ENCODE measurements around the gene GMNC. TPM values are rescaled to one million over a fixed set of nuclear protein-coding genes. Genes with fewer than 3 reads are reported as not detected.
A peak's percentile ranks its signal among the peaks of the same experiment; 100 is the strongest.
"Not testable (repeated sequence)": the region's sequence is repeated elsewhere in the genome, so short reads cannot be mapped to it uniquely, and the experiment has no call there.

GMNC gene, protein sequence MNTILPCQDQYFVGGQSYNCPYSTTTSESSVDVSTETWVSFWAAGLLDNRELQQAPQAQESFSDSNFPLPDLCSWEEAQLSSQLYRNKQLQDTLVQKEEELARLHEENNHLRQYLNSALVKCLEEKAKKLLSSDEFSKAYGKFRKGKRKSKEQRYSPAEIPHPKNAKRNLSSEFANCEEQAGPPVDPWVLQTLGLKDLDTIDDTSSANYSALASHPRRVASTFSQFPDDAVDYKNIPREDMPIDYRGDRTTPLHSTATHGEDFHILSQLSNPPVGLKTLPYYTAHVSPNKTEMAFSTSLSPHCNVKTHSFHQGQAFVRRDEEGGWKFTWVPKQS
- total RNA-seq = not detected in 2 replicates
- polyA plus RNA-seq (2012) = not detected

DNA sequence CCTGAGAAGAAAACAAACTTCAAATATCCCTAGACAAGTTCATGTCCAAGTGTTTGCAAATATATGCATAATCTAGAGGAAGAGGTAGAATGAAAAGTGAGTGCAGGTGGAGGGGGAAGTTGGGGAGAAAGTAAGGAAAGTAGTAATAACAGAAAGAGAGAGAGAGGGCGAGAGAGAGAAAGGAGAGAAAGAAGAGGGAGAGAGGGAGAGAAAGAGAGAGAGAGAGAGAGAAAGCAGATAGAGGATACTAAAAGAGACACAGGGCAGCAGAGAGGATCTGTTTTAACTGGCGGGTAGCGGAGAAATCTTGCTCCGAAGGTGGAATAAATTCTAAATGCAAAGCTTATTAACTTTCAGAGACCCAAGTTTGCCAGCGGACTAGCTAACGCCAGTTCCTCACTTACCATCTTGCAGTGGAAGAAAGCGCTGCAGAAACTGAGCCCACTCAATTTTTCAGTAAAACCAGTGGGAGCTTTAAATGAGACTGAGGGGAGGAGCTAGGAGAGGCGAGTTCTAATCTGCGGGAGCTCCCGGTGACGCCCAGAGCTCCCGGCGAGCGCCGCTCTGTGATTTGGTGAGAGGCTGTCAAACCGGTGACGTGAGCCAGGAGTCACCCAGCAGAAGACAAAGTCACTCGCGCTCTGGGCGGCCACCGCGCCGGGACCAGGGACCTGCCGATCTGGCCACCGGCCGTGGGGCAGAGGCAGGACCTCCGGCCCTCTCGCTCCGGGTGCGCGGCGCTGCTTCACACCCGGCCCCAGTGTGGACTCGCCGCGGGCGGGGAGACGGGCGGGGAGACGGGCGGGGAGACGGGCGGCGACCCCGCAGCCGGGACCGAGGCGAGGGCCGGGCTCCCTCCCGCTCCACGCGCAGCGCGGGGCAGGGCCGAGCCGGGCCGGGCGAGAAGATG lies at the start of gene GMNC:
GMNC (minus strand) TSS at position 486 of the 910 bp plus-strand sequence; CDS start at position 407, 79 bp downstream.
- peak; percentile 83 for DNase-seq (ENCODE audit: low read depth)

DNA sequence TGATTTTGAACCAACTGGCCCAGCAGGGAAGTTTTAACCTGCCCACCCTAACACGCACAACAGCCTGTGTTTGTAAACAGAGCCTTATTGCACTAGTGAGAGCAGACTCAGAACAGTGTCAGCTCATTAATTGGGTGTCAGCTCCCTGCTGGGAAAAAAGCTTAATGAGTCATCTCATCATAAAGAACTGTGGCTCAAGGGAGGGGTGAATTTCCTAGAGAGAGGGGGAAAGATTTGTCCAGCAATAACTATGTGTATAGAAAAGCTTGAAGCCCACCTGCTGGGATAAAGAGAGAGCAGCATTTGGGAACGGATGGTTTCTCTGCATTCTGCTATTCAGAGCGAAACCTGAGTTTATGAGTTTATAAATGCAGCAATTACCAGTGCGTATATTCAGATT lies 48.9 kb upstream of the GMNC start:
- no peak for DNase-seq (ENCODE audit: low read depth)

DNA sequence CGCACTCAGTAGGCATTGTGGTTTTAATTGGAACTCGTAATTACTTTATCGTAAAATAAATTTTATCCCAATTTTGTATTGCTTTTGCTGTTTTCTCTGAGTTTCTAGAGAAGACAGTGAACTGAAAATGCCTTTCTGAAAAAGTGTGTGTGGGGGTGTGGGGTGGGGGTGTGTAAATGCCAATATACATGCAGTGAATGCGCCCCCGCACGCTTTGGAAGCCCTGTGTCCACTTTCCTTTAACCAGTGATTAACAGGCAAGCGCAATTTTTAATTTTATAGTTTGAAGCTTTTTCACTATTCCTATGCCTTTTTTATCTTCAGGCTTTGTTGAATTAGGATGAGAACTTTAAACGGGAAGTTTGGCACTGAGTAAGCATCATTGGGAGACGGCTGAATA lies 47.4 kb upstream of the GMNC start:
- DNase-seq (ENCODE audit: low read depth) = no peak

DNA sequence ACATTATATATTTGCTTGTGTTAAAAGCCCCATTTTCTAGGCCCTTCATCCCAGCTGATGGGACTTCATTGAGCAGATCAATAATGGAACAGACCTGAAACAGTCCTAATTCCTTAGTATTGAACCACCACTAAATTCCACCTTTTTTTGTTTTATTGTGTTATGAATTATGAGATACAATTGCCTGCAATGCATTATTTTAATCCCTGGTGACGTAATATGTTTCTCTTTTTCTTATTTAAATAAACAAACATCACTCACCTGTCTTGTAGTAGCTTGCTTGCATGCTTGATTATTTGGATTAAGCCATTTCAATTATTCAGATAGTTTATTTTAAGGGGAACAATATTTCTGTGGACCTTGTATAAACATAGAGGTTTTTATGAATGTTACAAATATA lies 40.7 kb upstream of the GMNC start:
- DNase-seq (ENCODE audit: low read depth) = no peak

DNA sequence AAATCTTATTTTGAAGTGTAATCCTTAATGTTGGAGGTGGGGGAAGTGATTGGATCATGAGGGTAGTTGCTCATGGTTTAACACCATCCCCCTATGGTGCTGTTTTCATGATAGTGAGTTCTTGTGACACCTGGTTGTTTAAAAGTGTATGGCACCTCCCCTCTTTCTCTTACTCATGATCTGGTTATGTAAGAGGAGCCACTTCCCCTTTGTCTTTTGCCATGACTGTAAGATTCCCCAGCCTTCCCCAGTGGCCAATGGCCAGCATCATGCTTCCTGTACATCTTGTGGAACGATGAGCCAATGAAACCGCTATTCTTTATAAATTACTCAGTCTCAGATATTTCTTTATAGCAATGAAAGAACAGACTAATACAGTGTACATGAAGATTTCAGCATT lies 39.8 kb upstream of the GMNC start:
- no peak for DNase-seq (ENCODE audit: low read depth)

DNA sequence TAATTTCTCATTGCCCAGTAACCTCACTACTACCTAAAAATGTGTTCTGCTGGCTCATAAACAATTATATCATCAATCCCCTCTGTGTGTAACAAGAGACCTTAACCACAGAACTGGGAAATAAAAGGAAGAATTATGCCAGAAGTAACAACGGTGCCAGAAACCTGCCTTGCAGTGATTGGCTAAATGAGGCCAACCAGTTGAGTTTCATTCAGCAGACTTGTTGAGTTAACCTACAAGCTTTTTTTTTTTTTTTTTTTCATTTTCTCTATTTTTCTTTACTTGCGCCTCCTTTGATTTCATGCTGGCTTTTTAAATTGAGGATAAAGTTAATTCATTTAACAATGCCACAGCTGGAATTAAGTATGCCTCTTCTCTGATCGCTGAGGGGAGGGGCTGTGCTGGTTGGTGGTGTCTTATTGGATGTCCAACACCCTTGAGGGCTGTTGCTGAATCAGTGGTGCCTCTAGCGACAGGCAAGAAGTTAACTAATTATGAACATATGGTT lies 30.0 kb upstream of the GMNC start:
- peak; percentile 56 for DNase-seq (ENCODE audit: low read depth)

DNA sequence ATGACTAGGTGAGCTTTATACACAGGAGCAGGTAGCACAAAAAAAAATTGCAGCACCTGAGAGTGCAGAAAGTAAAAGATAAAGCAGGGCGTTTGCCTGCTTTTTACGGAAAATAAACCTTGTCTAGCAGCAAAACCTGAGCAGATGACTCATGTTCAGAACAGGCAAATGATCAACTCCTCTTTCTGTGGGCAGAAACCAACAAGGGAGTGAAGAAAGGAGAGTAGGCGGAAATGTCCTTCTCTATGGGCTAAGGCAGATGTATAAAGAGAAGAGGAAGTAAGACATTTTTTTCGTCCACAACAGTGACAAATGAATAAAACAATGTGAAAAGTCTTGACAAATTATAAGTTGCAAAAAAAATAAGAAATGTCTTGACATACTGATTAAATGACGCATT lies 24.5 kb upstream of the GMNC start:
- no peak for DNase-seq (ENCODE audit: low read depth)

DNA sequence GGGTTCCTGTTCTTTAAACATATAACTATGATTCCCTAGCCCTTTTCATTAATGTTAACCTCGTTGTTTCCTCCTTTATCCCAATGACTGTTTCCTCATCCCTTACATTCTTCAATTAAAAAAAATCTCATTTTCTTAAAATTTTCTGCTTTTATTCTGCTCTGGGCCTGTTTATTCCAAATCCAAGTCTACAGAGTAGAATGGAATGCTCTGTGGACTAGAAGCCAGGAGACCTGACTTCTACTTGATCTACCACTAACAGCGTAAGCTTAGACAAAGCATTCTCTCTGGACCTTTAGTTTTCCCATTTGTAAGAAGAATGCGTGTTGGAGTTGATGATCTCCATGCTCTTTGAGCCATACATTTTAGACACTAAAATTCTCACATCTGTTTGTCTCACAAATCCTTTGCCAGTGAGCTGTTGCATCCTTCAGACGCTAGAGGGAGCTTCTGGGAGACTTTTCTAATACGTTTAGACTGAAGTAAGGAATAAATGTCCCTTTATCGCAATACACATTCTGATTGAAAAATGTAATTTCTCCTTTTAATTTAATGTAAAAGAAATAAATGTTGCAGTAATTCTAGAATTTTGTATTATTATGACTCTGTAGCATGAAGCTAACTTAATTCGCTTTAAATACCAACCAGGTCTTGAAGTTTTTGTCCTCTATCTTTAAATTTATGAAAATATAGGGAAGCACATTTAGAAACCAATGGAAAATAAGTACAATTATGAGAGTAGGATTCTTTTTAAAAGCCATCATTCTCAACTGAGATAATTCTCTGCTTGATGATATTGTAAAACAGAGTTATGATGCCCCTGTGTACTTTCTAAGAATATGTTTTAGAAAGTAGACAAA lies 21.7 kb upstream of the GMNC start:
- DNase-seq (ENCODE audit: low read depth) = peak; percentile 82

DNA sequence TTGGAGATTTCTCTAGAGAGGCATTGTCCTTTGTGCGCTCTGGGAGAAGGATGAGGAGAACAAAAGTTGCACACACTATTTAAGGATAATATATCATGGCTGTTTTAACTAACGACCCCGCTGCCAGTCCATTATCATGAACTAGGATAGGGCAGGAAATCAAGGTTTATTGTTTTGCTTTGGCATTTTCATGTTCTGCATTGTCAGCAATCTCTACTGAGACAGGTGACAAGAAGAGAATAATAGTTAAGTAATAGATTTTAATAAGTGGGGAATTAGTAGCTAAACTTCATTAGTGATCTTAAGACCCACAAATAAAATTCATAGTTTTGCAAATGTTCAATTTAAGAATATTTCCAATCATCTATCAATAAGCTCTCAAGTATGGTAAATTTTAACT lies 20.6 kb upstream of the GMNC start:
- no peak for DNase-seq (ENCODE audit: low read depth)

DNA sequence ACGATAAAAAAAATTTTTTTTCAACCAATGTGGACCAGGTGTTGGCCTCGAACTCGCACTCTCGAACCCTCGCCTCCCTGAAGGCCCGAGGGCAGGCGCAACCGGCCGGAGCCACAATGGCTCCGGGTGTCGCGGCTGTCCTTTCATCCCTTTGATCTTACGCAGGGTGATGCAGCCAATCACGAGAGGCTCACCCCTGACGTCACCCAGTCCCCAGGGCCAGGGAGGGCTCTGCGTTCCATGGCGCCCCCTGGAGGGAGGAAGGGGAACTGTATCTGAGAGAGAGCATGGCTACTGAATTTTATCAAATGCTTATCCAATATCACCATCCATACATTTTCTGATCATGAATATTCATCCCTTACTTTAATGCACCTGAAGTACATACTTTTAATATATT lies 15.4 kb upstream of the GMNC start:
- no peak for DNase-seq (ENCODE audit: low read depth)

DNA sequence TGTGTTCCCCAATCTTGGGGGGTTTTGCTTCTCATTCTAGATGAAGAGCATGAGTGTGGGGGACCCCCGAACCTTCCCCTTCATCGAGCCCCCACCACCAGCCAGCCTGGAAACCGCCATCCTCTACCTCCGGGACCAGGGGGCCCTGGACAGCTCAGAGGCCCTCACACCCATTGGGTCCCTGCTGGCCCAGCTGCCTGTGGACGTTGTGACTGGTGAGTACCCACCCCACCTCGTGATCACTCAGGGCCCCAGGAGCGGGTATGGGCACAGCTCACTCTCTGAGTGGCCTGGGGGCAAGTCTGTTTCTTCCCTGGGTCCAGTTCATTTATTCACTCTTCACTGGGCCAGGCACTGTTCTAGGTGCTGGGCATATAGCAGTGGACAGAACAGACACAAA lies 13.9 kb upstream of the GMNC start:
- DNase-seq (ENCODE audit: low read depth) = not testable (repeated sequence)

DNA sequence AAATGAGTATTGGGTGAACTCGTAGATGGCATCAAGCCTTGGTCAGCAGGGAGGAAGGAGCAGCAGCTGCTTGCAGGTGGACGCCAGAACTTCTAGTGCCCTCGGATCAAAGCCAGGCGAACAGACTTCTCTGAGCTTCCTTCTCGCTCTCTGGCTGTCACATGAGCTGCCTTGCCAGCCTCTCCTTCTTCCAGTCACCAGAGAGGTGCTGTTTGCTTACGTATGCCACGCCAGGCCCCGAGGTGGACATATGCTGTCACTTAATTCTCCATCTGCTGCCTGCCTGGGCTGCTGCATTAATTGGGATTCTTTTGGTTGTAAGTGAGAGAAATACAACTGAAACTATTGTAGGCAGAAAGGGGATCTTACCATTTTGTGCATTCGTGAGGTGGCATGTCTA lies 12.6 kb upstream of the GMNC start:
- DNase-seq (ENCODE audit: low read depth) = not testable (repeated sequence)

DNA sequence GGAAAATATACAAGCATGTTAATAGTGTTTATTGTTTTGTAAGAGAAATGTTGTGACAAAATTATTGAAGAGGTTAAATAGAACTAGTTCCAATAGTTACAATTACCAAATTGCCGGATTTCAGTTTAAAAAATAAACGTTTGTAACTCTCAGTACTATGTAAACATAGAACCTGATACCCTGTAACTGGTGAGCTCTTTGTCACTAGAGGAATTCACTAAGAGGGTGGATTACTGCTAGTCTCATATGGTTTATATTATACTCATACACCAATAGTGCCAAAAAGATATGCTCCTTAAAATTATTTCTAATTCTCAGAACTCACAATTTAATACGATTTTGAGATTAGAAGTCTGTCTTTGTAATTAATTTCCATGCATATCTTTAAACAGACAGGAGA lies 7.6 kb upstream of the GMNC start:
- DNase-seq (ENCODE audit: low read depth) = no peak

DNA sequence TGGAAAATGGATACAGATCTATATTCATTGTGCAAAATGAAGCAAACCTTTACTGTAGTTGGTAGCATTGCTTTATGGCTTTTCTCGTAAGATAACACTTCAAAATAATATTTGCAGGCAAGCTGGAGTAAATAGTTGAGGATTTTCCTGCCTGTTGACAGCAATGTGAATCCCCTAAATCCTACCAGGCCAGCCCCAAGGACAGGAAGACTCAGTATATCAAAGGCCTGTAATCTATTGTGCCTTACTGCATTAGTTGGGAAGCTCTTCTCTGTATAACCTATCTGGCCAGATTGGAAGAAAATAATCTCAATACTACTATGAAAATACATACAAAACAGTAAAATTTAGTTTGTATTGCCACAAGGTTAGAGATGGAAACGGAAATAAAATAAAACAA lies 4.6 kb upstream of the GMNC start:
- no peak for DNase-seq (ENCODE audit: low read depth)

DNA sequence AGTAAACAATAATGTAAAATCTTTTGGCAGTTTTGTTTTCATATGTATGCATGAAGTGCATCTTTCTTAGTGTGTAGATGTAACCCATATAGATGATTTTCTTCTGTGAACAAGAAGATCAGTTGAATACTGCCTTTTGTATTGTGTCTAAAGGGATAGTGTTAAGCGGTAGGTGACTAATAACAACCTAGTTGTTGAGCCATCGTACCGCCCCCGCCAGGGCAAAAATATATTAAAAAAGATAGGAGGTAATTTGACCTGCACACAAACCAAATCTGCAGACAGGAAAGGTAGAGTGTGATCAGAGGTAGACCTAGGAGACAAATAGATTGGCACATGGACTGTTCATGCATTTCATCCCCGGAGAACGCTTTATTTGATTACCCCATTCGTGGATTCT lies 3.3 kb upstream of the GMNC start:
- DNase-seq (ENCODE audit: low read depth) = no peak

DNA sequence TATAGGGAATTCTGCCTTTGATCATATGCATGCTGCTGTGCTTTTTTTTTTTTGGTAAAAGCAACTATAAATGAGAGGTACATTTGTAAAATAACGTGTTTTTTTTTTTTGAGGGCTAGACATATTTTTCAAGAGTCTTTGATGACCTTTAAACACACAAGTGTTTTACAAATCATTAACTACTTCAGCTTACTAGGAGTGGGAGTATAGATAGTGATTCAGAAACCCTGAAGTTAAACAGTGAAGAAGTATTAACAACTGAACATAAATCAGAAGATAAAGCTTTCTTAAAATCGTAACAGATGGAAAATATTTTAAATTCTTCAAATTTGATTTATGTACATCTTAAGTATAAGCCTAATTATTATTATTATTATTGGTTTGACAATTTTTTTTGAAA lies 2.9 kb upstream of the GMNC start:
- DNase-seq (ENCODE audit: low read depth) = no peak

DNA sequence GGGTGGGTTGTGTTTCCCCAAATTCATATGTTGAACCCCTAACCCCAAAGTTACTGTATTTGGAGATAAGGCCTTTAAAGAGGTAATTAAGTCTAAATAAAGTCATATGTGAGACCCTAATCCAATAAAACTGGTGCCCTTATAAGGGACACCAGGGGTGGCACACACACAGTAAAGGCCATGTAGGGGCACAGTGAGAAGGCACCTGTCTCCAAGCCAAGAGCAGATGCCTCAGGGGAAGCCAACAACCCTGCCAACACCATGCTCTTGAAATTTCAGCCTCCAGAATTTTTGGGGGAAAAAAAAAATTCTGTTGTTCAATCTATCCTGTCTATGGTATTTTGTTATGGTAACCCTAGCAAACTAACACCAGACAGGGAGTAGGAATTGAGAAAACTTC lies 1.5 kb upstream of the GMNC start:
- DNase-seq (ENCODE audit: low read depth) = no peak

DNA sequence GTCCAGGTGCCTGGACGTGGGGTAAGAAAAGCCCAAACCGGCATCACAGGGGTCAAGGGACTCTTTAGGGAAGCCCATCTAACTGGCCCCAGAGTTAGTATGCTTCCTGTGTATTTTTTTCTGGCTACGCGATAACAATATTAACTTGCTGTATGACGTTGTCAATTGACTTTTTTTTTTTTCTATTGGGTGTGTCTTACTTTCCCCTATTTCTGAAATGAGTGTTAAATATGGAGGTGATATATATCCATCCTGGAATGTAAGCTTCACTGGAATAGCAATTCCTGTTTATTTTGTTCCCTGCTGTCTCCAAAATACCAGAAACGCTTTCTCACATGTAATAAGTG lies 598 bp upstream of the GMNC start:
- no peak for DNase-seq (ENCODE audit: low read depth)

DNA sequence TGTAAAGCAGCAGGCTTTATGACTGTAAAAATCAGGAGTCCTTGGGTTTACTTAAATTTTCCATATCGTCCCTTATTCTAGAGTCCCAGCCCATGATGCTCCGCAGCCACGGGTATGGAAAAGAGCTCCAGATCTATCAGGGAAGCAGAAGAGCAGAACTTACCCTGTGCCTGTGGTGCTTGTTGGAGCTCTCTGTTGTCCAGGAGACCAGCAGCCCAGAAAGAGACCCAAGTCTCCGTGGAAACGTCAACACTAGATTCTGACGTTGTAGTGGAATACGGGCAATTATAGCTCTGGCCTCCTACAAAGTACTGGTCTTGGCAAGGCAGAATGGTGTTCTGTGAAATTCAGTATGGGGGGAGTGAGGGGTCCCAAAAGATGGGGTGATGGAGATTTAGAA lies 2.0 kb downstream of the GMNC start:
- no peak for DNase-seq (ENCODE audit: low read depth)

DNA sequence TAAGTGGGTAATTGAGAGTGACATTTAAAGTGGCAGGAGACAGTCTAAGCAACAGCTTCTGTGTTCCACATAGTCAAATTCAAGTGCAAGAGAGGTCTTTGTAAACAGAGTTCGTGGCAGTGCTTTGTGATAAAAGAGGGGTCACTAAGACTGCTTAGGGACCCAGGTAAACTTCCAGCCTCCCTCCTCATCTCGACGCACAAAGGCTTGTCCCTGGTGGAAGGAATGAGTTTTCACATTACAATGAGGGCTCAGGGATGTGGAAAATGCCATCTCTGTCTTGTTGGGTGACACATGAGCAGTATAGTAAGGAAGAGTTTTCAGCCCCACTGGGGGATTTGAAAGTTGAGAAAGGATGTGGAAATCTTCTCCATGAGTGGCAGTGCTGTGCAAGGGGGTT lies 7.3 kb downstream of the GMNC start:
- DNase-seq (ENCODE audit: low read depth) = no peak

DNA sequence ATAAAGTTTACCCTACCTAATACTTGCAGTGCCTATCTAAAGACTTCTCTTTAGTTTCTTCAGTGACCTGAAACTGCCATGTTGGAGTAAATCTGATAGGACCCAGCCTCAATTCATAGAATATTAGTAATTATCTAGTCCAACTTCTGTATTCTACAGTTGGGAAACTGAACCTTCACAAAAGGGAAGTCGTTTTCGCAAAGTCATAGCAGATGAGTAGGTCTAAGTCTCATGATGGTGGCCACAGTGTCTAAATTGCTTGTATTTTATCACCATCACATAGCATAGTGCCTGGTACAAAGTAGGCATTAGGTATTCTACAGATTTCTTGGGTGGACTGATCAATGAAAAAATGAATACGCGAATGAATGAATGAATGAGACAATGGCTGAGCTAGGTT lies 8.4 kb downstream of the GMNC start:
- no peak for DNase-seq (ENCODE audit: low read depth)

DNA sequence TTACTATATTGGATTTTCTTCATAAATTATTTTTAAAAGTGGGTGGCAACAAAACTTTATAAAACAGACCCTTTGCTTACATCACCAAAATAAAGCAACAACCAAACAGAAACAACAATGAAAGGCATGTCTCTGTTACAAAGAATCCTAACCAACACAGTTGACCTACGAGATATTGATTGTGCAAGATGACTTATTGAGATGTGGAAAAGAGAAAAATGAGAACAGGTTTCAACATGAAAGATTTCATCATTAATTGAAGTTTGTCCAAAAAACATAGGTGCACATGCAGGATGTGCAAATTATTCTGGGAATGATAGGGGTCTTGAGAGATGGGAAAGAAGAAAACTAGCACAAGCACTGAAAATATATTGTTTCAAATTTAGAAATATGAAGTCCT lies 9.0 kb downstream of the GMNC start:
- DNase-seq (ENCODE audit: low read depth) = no peak

All from myocyte (in vitro differentiated cells).